ENCODE data around the gene ANKFY1.
A peak's percentile ranks its signal among the peaks of the same experiment; 100 is the strongest.

The ANKFY1 gene

DNA sequence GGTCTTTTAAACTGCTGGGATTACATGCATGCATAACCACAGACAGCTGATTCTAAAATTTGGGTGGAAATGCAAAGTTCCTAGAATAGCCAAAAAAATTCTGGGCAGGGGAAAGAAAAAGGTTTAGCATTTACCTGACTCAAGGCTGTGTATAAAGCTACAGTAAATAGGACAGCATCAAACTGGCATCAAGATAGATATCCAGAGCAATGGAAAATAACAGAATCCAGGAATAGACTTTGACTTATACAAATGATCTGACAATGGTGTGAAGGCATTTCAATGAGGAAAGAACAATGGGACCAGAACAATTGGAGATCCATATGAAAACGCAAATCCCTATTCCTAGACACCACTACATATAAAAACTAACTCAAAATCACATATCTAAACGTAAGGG, 12.9 kb downstream of the ANKFY1 start:
- H3K4me3 ChIP-seq (ENCODE audit: low read depth, low read length) = no peak overlapping the region
- H3K27ac ChIP-seq = no peak overlapping the region
- no peak for DNase-seq
- H3K9me3 ChIP-seq (ENCODE audit: severe bottlenecking) = no peaks in the 10 kb centered on the region
- H3K36me3 ChIP-seq = peaks cover 11% of the 10 kb centered on the region
- TF ChIP-seq, protein P1, sequence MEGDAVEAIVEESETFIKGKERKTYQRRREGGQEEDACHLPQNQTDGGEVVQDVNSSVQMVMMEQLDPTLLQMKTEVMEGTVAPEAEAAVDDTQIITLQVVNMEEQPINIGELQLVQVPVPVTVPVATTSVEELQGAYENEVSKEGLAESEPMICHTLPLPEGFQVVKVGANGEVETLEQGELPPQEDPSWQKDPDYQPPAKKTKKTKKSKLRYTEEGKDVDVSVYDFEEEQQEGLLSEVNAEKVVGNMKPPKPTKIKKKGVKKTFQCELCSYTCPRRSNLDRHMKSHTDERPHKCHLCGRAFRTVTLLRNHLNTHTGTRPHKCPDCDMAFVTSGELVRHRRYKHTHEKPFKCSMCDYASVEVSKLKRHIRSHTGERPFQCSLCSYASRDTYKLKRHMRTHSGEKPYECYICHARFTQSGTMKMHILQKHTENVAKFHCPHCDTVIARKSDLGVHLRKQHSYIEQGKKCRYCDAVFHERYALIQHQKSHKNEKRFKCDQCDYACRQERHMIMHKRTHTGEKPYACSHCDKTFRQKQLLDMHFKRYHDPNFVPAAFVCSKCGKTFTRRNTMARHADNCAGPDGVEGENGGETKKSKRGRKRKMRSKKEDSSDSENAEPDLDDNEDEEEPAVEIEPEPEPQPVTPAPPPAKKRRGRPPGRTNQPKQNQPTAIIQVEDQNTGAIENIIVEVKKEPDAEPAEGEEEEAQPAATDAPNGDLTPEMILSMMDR (IDR thresholded peaks at IDR 0.05; ENCODE audit: low read depth, low read length) = no peak
- H3K27me3 ChIP-seq (ENCODE audit: insufficient read depth, low read depth, severe bottlenecking) = no peaks in the 10 kb centered on the region

- Histone ChIP-seq H3K36me3 (peaks cover 11% of the 10 kb centered on the region), H3K4me3 (ENCODE audit: low read depth, low read length) (no peak overlapping the region), H3K27me3 (ENCODE audit: insufficient read depth, low read depth, severe bottlenecking) (no peaks in the 10 kb centered on the region), H3K27ac (no peak overlapping the region), H3K9me3 (ENCODE audit: severe bottlenecking) (no peaks in the 10 kb centered on the region)
- TF ChIP-seq, protein P1 (IDR thresholded peaks at IDR 0.05; ENCODE audit: low read depth, low read length) = peak; percentile 39
- no peak for DNase-seq
Measured at GRCh38 chr17:4249452-4250029, 14.2 kb downstream of the ANKFY1 start.

DNA sequence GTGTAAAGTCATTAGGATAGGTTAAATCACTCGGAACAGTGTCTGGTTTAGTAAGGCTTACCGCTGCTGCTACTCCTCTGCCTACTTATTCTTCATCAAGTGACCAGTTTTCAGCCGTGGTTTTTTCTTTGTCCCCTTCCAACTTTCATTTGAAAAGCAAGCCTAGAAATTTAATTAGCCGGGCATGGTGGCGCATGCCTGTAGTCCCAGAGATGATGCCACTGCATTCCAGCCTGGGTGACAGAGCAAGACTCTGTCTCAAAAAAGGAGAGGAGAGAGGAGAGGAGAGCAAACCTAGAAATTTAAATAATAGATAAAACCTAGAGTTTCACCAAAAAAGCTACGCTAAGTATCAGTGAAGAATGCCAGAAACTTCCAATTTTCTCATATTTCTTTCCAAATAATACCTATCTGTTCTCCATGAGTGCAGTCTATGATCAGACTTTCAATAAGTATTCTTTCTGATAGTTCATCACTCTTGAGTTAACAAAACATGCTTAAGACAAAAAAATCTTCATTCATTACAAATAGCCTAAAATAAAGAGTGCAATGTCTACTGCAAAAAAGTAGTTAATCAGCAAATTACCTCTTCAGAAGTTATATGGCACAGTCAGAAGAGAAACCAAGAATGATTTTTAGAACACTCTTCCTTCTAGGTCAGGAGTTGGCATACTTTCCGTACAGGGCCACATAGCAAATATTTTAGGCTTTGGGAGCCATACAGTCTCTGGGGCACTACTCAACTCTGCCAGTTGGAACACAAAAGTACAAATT, 15.1 kb downstream of the ANKFY1 start:
- Histone ChIP-seq H3K9me3 (ENCODE audit: severe bottlenecking) (no peaks in the 10 kb centered on the region), H3K27ac (no peak overlapping the region), H3K27me3 (ENCODE audit: insufficient read depth, low read depth, severe bottlenecking) (no peaks in the 10 kb centered on the region), H3K4me3 (ENCODE audit: low read depth, low read length) (no peak overlapping the region), H3K36me3 (peaks cover 11% of the 10 kb centered on the region)
- DNase-seq = no peak
- TF ChIP-seq, protein P1 (IDR thresholded peaks at IDR 0.05; ENCODE audit: low read depth, low read length) = no peak

DNA sequence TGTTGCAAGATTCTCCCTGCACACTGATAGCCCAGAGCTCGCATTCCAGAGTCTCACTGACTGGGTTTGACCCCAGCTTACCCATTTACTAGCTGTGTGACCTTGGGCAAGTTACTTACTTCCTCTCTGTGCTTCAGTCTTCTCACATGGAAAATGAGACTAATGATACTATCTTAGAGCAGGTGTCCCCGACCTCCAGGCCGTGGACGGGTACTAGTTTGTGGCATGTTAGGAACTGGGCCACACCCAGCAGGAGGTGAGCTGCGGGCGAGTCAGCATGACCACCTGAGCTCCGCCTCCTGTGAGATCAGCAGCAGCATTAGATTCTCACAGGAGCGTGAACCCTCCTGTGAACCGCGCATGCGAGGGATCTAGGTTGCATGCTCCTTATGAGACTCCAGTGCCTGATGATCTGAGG, 15.8 kb downstream of the ANKFY1 start:
- DNase-seq = no peak
- H3K4me3 ChIP-seq (ENCODE audit: low read depth, low read length) = no peak overlapping the region
- no peaks in the 10 kb centered on the region for H3K27me3 ChIP-seq (ENCODE audit: insufficient read depth, low read depth, severe bottlenecking)
- no peaks in the 10 kb centered on the region for H3K9me3 ChIP-seq (ENCODE audit: severe bottlenecking)
- TF ChIP-seq, protein P1 (IDR thresholded peaks at IDR 0.05; ENCODE audit: low read depth, low read length) = no peak
- no peak overlapping the region for H3K27ac ChIP-seq
- H3K36me3 ChIP-seq = peaks cover 11% of the 10 kb centered on the region

DNA sequence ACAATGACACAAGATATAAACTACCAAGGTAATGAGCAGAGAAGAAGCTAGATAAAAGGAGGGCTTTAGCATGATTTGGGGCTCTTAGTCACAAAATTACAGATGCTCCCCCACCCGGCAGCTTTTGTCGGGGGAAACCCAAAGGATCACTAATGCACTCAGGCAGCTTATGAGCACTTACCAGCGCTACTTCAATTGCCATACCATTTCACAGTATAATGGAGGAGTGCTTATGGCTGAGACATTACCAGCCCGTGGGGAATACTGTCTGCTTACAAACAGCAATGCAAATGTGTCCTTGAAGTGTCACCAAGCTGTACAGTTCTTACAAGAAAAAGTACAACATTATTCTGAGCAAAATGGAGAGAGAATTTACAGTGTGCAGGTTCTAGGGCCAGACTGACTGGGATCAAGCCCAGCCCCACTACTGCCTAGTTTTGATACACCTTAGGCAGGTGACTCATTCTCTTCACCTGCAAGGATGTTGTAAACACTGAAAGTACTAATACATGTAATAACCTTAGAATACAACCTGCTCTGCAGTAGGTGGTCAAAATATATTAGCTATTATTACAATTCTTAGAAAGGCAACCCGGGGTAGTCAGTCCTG, 16.3 kb downstream of the ANKFY1 start:
- DNase-seq = no peak
- TF ChIP-seq, protein P1 (IDR thresholded peaks at IDR 0.05; ENCODE audit: low read depth, low read length) = no peak
- H3K9me3 ChIP-seq (ENCODE audit: severe bottlenecking) = no peaks in the 10 kb centered on the region
- H3K27ac ChIP-seq = no peak overlapping the region
- H3K27me3 ChIP-seq (ENCODE audit: insufficient read depth, low read depth, severe bottlenecking) = no peaks in the 10 kb centered on the region
- peaks cover 11% of the 10 kb centered on the region for H3K36me3 ChIP-seq
- no peak overlapping the region for H3K4me3 ChIP-seq (ENCODE audit: low read depth, low read length)
